Glomerular visceral epithelial cell (primary cell): ENCODE data around the gene ZNF613.
"Not testable (repeated sequence)": the region's sequence is repeated elsewhere in the genome, so short reads cannot be mapped to it uniquely, and the experiment has no call there.

ENCODE experiments used
- DNase-seq: peaks from one replicate; pipeline ENCODE4 v3.0.0-alpha.2; 2016; ENCODE audit errors: extremely low spot score

ZNF613 gene

GRCh38 chr19:51926784-51927741, at the start of gene ZNF613:
Gene ZNF613, plus strand, starts transcription at chr19:51927472. Its CDS starts 8,749 bp downstream, at chr19:51936221.
- DNase-seq = peak; percentile 92

GRCh38 chr19:51882518-51882917, 44.8 kb upstream of the ZNF613 start:
- no peak for DNase-seq

DNA sequence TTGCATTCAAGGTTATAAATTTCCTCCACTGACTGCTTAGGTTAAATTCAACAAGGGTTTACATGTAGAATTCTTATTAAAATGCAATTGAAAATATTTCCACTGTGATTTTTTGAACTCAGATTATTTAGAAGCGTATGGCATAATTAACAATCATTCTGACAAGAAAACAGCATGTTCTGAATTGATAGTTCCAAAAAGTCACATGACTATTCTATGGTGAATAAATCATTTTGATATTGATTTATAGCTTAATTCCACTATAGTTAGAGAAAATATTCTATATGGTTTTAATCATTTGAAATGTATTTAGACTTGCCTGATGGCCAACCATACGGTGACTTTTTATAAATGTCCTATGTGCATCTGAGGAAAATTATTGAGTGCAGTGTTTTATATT, 42.6 kb upstream of the ZNF613 start:
- DNase-seq = no peak

DNA sequence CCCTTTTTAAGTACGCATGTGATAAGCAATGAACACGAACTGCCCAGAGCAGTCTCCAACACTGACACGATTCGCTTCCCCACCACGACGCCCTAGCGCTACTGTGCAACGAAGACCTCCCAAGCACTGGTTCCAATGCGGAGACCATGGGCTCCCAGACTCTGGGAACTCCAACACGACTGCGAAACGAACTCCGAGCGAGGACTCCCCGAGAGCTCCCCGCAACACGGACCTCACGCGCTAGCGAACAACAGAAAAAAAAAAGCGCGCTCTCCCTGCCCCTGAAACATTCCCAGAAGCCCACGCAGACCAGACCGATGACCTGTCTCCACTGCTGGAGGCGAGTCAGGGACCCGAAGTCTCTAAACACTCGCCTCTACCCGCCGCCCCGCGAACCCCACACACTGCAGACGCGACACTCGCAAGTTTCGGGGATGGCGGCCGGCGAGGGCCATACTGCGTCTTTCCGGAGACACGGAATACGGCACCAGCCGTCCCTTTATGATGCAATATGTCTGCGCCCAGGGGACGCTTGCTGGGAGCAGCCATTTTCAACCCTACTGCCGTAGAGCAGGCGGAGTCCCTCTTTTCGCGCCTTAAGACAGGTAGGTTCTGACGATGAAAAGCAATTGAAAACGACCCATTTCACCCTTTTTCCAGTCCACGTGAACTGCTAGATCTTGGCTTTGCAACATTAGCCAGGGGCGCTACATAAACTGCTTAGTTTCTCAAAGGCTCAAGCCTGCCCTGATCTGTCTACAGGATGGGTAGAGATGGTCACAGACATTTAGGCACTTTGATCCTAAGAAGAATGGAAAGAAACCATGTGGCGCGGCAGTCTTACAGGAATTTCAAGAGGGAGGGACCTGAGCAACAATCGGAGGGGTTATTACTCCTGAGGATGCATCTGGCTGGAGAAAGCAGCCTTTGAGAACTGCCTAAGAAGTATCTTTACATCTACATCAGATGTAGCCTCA, 39.5 kb upstream of the ZNF613 start, which contains the start of gene ZNF577:
Gene ZNF577 (minus strand): TSS at position 430 of the 977 bp plus-strand sequence. CDS start 7,569 bp downstream, outside the sequence.
- peak; percentile 26 for DNase-seq

GRCh38 chr19:51889934-51890333, 37.3 kb upstream of the ZNF613 start:
- DNase-seq = no peak

GRCh38 chr19:51891193-51891747, 36.0 kb upstream of the ZNF613 start:
- no peak for DNase-seq

- no peak for DNase-seq
Observed at GRCh38 chr19:51901860-51902259, 25.4 kb upstream of the ZNF613 start.

GRCh38 chr19:51903192-51903591, 24.1 kb upstream of the ZNF613 start:
- DNase-seq = no peak

- DNase-seq = peak; percentile 86
Observed at GRCh38 chr19:51904331-51905165, 22.7 kb upstream of the ZNF613 start, which contains the start of gene ZNF649. Gene ZNF649, minus strand, starts transcription at chr19:51905017. Its CDS starts 4,910 bp downstream, at chr19:51900107.

DNA sequence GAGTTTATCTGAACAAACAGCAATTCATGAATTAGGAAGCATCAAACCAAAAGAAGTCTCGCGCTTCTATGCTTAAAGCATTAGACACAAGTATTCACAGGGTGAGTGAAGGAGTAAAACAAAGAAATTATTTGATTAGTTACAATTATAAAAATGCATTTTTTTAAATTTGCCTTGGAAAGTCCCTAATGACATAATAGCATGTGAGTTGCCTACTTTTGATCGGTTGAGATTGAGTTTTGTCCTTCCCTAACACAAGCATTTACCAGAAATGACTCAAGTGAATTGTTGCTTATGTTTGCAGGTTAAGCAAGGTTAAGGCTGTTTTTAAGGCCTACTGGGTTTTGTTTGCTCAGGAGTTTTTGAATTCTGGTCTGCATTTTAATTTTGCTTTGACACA, 22.1 kb upstream of the ZNF613 start:
- no peak for DNase-seq

DNA sequence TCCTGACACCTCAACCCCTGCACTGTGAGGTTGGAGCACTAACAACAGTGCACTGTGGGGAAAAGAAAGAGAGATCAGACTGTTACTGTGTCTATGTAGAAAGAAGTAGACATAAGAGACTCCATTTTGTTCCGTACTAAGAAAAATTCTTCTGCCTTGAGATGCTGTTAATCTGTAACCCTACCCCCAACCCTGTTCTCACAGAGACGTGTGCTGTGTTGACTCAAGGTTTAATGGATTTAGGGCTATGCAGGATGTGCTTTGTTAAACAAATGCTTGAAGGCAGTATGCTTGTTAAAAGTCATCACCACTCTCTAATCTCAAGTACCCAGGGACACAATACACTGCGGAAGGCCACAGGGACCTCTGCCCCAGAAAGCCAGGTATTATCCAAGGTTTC, 21.6 kb upstream of the ZNF613 start:
- not testable (repeated sequence) for DNase-seq

DNA sequence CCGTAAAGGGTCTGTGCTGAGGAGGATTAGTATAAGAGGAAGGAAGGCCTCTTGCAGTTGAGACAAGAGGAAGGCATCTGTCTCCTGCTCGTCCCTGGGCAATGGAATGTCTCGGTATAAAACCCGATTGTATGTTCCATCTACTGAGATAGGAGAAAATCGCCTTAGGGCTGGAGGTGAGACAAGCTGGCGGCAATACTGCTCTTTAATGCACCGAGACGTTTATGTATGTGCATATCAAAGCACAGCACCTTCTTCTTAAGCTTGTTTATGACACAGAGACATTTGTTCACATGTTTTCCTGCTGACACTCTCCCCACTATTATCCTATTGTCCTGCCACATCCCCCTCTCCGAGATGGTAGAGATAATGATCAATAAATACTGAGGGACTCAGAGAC, 21.2 kb upstream of the ZNF613 start:
- DNase-seq = not testable (repeated sequence)

DNA sequence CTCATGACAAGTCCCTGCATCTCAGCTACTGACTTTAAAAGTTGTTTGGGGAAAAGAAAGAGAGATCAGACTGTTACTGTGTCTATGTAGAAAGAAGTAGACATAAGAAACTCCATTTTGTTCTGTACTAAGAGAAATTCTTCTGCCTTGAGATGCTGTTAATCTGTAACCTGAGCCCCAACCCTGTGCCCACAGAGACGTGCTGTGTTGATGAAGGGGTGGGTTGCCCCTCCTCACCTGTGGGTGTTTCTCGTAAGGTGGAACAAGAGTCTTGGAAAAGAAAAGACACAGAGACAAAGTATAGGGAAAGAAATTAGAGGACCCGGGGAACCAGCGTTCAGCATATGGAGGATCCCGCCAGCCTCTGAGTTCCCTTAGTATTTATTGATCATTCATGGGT, 19.3 kb upstream of the ZNF613 start:
- not testable (repeated sequence) for DNase-seq

DNA sequence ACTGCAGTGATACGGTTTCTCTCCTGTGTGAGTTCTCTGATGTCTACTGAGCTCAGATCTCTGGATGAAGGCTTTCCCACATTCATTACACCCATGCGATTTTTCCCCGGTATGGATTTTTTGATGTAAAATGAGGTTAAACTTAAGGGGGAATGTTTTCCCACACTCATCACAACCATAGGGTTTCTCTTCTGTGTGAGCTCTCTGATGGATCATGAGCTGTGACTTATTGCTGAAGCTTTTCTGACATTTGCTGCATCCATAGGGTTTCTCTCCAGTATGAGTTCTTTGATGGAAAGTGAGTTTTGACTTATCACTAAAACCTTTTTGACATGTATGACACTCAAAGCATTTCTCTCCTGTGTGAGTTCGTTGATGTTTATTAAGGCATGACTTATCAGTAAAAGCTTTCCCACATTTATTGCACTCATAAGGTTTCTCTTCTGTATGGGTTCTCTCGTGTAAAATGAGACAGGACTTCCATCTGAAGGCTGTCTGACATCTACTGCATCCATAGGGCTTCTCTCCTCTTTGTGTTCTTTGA, 11.9 kb upstream of the ZNF613 start:
- no peak for DNase-seq

GRCh38 chr19:51916167-51916566, 11.1 kb upstream of the ZNF613 start:
- DNase-seq = no peak

DNA sequence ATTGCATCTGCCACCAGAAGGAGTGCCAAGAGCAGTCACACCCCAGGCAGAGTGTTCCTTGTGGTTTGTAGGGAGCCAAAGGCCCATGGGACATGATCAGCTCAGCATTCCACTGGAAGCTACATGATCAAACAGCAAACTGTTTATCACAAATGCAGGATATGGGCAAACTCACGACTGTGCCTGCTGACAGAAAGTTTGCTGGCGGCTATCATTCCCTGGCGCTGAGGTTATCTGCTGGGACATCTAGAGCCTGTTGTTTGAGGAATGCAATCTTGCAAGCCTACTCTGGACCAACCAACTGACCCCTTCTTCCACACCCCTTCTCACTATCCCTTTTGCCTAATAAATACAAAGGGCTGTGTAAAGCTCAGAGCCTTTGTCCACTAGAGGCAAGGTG, 7.7 kb upstream of the ZNF613 start:
- no peak for DNase-seq

- no peak for DNase-seq
Observed at GRCh38 chr19:51921949-51922348, 5.3 kb upstream of the ZNF613 start.

DNA sequence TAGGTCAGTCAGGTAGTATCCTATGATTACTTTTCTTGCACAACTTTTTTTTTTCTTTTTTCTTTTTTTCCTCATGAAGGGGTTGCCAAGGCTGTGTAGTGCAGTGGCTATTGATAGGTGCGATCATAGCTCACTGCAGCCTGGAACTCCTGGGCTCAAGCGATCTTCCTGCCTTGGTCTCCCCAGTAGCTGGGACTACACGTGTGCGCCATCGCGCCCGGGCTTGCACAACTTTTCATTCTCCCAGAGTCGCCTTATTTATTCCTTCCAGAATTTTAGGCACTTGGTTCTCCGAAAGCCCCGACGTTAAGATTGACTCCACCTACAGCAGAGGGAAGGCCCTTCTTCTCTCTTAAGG, 867 bp upstream of the ZNF613 start:
- DNase-seq = no peak

- DNase-seq = no peak
Observed at GRCh38 chr19:51927859-51928258, 587 bp downstream of the ZNF613 start.

- no peak for DNase-seq
Observed at GRCh38 chr19:51931921-51932320, 4.6 kb downstream of the ZNF613 start.

- no peak for DNase-seq
Observed at GRCh38 chr19:51938936-51939335, 11.7 kb downstream of the ZNF613 start.
